ENCODE results near the gene RCOR2.

The RCOR2 gene

DNA sequence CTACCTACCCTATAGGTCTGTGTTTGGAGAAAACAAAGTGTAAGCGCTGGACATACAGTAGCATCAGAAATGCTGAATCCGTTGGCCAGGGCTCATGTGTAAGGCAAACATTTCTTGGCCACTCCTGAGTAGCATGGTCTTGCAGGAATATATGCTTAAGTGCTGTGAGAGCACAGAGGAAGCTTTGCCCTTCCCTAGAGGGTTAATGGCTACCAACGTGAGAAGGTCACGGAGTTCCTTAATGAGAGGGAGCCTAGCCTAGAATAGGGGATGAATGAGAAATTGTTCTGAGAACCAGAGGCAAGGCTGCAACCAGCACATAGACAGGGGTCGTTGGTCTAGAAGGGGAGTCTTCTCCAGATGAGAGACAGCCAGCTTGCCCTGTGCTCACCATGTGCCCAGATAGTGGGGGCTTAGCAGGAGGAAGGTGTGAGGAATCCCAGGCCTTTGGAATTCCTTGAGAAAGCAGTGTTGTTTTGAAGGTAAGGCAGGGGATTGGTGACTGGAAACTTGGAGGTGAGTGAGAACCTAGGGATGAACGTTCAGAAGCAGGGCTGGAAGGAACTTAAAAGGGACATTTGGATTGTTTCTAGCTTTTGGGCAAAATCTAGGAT is 29.5 kb downstream of the RCOR2 start:
- TF ChIP-seq, protein P1, sequence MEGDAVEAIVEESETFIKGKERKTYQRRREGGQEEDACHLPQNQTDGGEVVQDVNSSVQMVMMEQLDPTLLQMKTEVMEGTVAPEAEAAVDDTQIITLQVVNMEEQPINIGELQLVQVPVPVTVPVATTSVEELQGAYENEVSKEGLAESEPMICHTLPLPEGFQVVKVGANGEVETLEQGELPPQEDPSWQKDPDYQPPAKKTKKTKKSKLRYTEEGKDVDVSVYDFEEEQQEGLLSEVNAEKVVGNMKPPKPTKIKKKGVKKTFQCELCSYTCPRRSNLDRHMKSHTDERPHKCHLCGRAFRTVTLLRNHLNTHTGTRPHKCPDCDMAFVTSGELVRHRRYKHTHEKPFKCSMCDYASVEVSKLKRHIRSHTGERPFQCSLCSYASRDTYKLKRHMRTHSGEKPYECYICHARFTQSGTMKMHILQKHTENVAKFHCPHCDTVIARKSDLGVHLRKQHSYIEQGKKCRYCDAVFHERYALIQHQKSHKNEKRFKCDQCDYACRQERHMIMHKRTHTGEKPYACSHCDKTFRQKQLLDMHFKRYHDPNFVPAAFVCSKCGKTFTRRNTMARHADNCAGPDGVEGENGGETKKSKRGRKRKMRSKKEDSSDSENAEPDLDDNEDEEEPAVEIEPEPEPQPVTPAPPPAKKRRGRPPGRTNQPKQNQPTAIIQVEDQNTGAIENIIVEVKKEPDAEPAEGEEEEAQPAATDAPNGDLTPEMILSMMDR (IDR thresholded peaks at IDR 0.05), result no peak

- TF ChIP-seq, protein P1 (IDR thresholded peaks at IDR 0.05), result no peak
These were observed 32.6 kb downstream of the RCOR2 start for GRCh38 chr11:63884196-63884932.

- TF ChIP-seq, protein P1 (IDR thresholded peaks at IDR 0.05), result no peak
These were observed 33.2 kb downstream of the RCOR2 start for GRCh38 chr11:63883791-63884190.

GRCh38 chr11:63882555-63883242 is 34.3 kb downstream of the RCOR2 start:
- TF ChIP-seq, protein P1 (IDR thresholded peaks at IDR 0.05), result no peak

- TF ChIP-seq, protein P1 (IDR thresholded peaks at IDR 0.05), result no peak
These were observed 36.6 kb downstream of the RCOR2 start for GRCh38 chr11:63880403-63880790.

DNA sequence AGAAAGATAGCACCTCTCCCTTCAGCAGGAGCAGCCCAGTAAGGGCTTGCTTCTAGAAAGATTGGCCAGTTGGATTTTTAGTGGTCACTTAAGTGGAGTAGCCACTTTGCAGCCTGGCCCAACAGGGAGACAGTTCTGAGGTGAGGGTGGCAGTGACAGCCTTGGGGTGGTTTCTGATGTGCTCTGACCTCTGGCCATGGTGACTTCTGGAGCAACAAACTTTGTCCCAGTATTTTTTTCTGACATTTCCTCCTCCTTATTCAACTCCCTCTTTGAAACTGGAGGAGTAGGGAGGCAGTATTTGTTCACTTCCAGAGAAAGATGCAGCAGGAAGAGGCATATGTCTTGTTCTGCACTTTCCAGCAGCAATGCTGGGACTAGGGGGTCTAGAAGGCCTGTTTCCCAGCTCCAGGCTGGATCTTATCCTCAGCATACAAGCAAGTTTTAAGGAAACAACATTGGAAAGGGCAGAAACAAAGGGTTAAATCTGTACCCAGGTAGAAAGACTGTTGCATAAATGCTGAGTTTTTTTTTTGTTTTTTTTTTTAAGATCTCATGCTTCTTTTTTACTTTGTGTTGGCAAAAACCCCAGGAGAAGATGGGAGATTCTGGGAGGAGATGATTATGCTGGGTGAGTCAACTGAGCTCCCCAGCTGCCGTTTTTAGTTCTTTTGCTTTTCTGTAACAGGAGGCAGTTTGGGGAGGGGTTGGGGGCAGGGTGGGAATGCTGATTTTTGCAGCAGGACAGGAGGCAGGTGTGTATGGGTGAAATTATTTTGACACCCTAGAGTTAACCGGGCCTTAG is 37.2 kb downstream of the RCOR2 start:
- TF ChIP-seq, protein P1 (IDR thresholded peaks at IDR 0.05), result no peak

DNA sequence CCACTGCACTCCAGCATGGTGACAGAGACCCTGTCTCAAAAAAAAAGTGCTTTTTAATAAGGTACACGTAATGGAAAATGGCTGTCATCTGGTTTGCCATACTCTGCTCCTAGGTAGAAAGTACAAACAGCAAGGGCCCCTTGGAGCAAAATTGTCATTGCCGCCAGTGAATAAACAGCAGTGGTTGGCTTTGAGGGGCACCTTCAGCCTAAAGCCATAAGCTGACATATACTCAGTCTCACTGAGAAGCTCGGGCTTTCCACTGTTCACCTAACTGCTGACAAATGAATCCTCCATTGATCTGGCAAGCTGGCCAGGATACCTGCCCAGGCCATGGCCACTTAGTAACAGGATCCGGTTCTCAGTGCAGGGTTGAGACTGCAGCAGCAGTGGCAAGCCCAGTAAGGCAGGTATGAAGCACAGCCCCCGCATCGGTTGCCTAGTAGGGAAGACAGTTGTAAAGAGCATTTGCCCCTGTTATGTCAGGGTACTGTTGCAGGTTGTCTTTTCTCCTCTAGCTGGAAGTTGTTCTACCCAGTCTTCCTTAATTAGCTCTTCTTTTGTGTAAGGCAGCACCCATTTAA is 39.2 kb downstream of the RCOR2 start:
- TF ChIP-seq, protein P1 (IDR thresholded peaks at IDR 0.05), result no peak
